GM13976 (cell line): Measurements from ENCODE around the gene COG2.
"Not testable (repeated sequence)": the region's sequence is repeated elsewhere in the genome, so short reads cannot be mapped to it uniquely, and the experiment has no call there.

Source experiments
- DNase-seq: peaks from one replicate; pipeline ENCODE4 v3.0.0; 2012; ENCODE audit warnings: low spot score
- CTCF ChIP-seq: IDR thresholded peaks from 2 replicates; pipeline ENCODE4 v1.5.1; 2012; ENCODE audit warnings: borderline replicate concordance, mild to moderate bottlenecking; ENCODE audit not compliant: insufficient read depth; ENCODE audit errors: extremely low read depth, missing control alignments, control extremely low read depth
- in situ Hi-C: fragments of 300-500 bp; cut with MboI; formaldehyde crosslinking; loops from one replicate; pipeline ENCODE4 v1.12.0; 2022; ENCODE audit warnings: low sequenced_read_pairs, mixed read lengths, inconsistent platforms; ENCODE audit not compliant: unreplicated experiment

Gene COG2

GRCh38 chr1:230715510-230715909 is 73.2 kb downstream of the COG2 start:
- in situ Hi-C loops, result no loop called here
- TF ChIP-seq CTCF, result no peak
- no peak for DNase-seq

- in situ Hi-C loops, DNase-seq: not testable (repeated sequence)
These were observed 74.2 kb downstream of the COG2 start for GRCh38 chr1:230716453-230716852.

GRCh38 chr1:230717251-230717650 is 75.0 kb downstream of the COG2 start:
- no peak for DNase-seq
- no peak for TF ChIP-seq CTCF
- in situ Hi-C loops, result no loop called here

GRCh38 chr1:230721849-230722522 is 79.7 kb downstream of the COG2 start:
- in situ Hi-C loops, DNase-seq: not testable (repeated sequence)

GRCh38 chr1:230725256-230726012 is 83.2 kb downstream of the COG2 start:
- TF ChIP-seq CTCF, result no peak
- in situ Hi-C loops, result no loop called here
- no peak for DNase-seq

GRCh38 chr1:230728710-230729392 is 86.6 kb downstream of the COG2 start:
- in situ Hi-C loops, result no loop called here
- DNase-seq, result no peak
- TF ChIP-seq CTCF, result no peak

- DNase-seq, result no peak
- in situ Hi-C loops, result no loop called here
- no peak for TF ChIP-seq CTCF
These were observed 88.7 kb downstream of the COG2 start for GRCh38 chr1:230730977-230731376.
